IPS-18c (cell line): Measurements from ENCODE around the gene SUSD1.

Experiments used
- H3K4me3 ChIP-seq: 2 replicates; pipeline ENCODE4 v1.7.0; 2013; ENCODE audit warnings: low read depth, mild to moderate bottlenecking, low read length, moderate library complexity; ENCODE audit not compliant: insufficient read depth
- H3K9me3 ChIP-seq: one replicate; pipeline ENCODE4 v1.6.1; 2013; ENCODE audit warnings: mild to moderate bottlenecking, low read length, moderate library complexity; ENCODE audit not compliant: control insufficient read depth, insufficient read depth

Gene SUSD1

GRCh38 chr9:112064871-112065270, 110.2 kb downstream of the SUSD1 start:
- H3K4me3 ChIP-seq, result no peak overlapping the region
- no peaks in the 10 kb centered on the region for H3K9me3 ChIP-seq

- Histone ChIP-seq H3K4me3 (no peak overlapping the region), H3K9me3 (no peaks in the 10 kb centered on the region)
Observed at GRCh38 chr9:112063586-112063985, 111.5 kb downstream of the SUSD1 start.

- H3K4me3 ChIP-seq, result no peak overlapping the region
Observed at GRCh38 chr9:112063151-112063550, 111.9 kb downstream of the SUSD1 start.

GRCh38 chr9:112061152-112061740, 113.9 kb downstream of the SUSD1 start:
- H3K9me3 ChIP-seq, result no peaks in the 10 kb centered on the region
- H3K4me3 ChIP-seq, result no peak overlapping the region

More at GRCh38 chr9:112063151-112063550, 111.9 kb downstream of the SUSD1 start:
- no peaks in the 10 kb centered on the region for H3K9me3 ChIP-seq

- no peak overlapping the region for H3K4me3 ChIP-seq
- no peaks in the 10 kb centered on the region for H3K9me3 ChIP-seq
Observed at GRCh38 chr9:112059966-112060320, 115.2 kb downstream of the SUSD1 start.

GRCh38 chr9:112059145-112059965, 115.7 kb downstream of the SUSD1 start:
- H3K9me3 ChIP-seq, result no peaks in the 10 kb centered on the region
- H3K4me3 ChIP-seq, result no peak overlapping the region

GRCh38 chr9:112056996-112057395, 118.1 kb downstream of the SUSD1 start:
- no peaks in the 10 kb centered on the region for H3K9me3 ChIP-seq
- no peak overlapping the region for H3K4me3 ChIP-seq

- H3K4me3 ChIP-seq, result no peak overlapping the region
- H3K9me3 ChIP-seq, result no peaks in the 10 kb centered on the region
Observed at GRCh38 chr9:112054916-112055315, 120.2 kb downstream of the SUSD1 start.

- H3K9me3 ChIP-seq, result no peaks in the 10 kb centered on the region
- no peak overlapping the region for H3K4me3 ChIP-seq
Observed at GRCh38 chr9:112051812-112052211, 123.3 kb downstream of the SUSD1 start.

GRCh38 chr9:112050544-112051475, 124.3 kb downstream of the SUSD1 start:
- Histone ChIP-seq H3K4me3 (no peak overlapping the region), H3K9me3 (no peaks in the 10 kb centered on the region)

- Histone ChIP-seq H3K4me3 (no peak overlapping the region), H3K9me3 (no peaks in the 10 kb centered on the region)
Observed at GRCh38 chr9:112049811-112050516, 125.1 kb downstream of the SUSD1 start.

- Histone ChIP-seq H3K9me3 (no peaks in the 10 kb centered on the region), H3K4me3 (no peak overlapping the region)
Observed at GRCh38 chr9:112048924-112049691, 126.0 kb downstream of the SUSD1 start.

GRCh38 chr9:112047538-112048066, 127.5 kb downstream of the SUSD1 start:
- Histone ChIP-seq H3K9me3 (no peaks in the 10 kb centered on the region), H3K4me3 (no peak overlapping the region)

GRCh38 chr9:112046181-112046580, 128.9 kb downstream of the SUSD1 start:
- H3K9me3 ChIP-seq, result no peaks in the 10 kb centered on the region
- no peak overlapping the region for H3K4me3 ChIP-seq

- Histone ChIP-seq H3K9me3 (no peaks in the 10 kb centered on the region), H3K4me3 (no peak overlapping the region)
Observed at GRCh38 chr9:112044881-112045280, 130.2 kb downstream of the SUSD1 start.

- Histone ChIP-seq H3K4me3 (no peak overlapping the region), H3K9me3 (no peaks in the 10 kb centered on the region)
Observed at GRCh38 chr9:112044186-112044585, 130.9 kb downstream of the SUSD1 start.
